ENCODE measurements around the gene ERI3.
A peak's percentile ranks its signal among the peaks of the same experiment; 100 is the strongest.

ERI3 gene

DNA sequence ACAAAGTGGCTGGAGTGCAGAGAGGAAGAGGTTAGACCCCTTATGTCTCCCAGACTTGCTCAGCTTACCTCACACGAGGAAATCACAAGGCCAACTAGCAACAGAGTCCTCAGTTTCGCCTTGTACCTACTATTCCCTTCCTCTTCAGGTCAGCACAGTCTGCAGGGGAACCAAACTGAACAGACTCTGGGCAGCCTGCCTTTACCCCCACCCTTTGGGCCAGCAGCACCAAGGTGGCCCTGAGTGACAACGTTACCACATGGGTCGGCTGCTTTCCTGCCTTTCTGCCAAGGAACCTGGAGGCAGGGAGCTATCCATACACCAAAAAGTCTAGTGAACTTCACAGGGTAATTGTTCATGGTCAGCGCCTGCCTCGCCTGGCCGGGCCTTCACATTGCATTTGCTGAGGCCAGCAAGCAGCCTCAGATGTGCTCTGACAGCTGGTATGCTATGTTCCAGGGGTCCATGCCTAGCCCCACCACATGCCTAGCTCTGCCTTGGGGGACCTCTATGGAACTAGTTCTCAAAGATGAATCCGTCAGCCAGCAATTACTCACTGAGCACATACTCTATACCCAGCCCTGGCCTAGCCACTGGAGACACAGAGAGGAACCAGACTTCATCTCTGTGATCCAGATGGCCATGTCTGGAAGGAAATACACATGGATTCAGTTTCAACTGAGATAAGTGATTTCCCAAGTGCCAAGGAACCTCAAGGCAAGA, 72.2 kb downstream of the ERI3 start:
- DNase-seq: no peak

DNA sequence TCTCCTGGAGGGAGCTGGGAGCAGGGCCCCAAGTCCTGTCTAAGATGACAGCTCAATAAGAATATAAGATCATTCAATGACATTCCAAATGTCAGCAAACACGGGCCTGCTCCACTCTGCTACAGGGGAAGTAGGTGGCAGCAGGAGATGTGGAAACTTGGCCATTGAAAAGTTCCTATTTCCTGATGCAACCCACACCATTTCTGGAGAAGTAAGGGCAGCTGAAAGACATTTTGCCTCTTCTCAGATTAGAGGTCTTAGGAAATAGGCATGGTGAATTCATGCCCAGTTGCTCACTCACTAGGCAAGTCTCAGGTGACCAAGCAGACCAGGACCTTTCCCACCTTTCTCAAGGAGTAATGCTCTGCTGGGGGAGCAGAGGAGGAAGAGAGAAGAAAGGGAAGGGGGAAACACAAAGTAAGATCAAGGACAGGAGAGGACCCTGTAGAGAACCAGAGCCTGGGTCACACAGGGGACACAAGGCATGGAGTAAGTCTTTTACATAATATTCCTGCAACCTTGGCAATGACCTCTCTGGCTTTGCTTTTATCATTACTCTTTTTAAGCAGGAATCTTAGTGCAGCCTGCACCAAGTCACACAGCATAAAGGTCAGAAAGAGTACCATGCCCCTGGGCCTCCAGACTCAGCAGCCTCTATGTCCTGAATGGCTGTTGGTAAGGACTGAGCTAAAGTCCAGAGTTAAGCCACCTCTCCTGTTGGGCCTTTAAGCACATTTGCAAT, 72.9 kb downstream of the ERI3 start:
- DNase-seq: no peak

DNA sequence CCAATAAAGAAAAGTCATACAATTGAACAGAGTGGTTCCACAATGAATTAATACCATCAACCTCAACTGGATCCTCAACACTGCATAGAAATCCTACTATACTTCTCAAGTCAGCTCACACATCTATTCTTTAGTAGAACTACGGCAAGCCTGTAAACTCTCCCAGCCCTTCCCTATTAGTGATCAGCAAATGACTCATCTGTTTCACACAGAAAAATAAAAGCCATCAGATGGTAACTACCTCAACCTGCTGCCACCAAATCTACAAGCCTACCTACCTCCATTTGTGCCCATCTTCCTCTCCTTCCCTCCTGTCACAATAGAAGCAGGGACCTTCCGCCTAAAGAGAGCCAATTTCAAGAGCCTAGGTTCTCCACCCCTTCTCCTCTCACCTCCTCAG, 78.2 kb downstream of the ERI3 start:
- DNase-seq: no peak

GRCh38 chr1:44275991-44276405, 79.1 kb downstream of the ERI3 start:
- DNase-seq: no peak

GRCh38 chr1:44275296-44275962, 79.6 kb downstream of the ERI3 start:
- no peak for DNase-seq

- DNase-seq: no peak
Measured at GRCh38 chr1:44273560-44274350, 81.3 kb downstream of the ERI3 start.

DNA sequence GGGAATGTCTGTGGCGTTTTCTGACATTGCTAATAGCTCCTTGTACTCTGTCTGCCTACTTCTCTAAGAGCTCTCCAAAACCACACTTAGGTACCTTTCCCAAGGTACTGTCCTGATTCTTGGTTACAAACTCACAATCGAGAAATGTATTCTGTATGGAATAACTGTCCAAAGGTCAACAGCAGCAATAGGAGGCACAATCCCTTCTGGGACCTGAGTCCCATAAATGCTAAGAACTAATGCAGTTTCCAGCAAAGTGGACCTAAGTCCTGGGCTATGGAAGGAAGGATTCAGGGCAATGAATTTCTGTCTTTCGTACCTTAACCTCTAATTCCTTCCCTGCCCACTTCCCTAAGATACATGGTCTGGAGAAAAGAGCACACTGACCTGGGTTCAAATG, 82.1 kb downstream of the ERI3 start:
- no peak for DNase-seq

- no peak for DNase-seq
Measured at GRCh38 chr1:44271646-44272045, 83.4 kb downstream of the ERI3 start.

- DNase-seq: no peak
Measured at GRCh38 chr1:44270686-44271628, 84.1 kb downstream of the ERI3 start.

DNA sequence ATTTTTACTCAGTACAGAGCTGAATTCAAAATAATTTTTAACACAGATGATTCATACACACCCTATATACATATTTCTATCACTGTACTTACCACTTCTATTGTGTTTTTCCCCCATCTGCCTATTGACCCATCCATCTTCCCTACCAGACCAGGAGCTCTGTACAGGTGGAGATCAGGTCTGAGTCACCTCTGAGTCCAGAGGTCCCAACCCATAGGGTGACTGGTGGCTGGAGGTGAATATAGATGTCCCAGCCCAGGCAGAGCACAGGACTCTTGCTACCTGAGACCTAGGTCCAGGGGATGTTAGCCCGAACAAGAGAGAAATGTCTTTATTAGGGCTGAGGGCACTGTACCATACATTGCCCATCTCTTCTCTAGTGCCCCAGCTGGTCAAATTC, 87.0 kb downstream of the ERI3 start:
- DNase-seq: no peak

DNA sequence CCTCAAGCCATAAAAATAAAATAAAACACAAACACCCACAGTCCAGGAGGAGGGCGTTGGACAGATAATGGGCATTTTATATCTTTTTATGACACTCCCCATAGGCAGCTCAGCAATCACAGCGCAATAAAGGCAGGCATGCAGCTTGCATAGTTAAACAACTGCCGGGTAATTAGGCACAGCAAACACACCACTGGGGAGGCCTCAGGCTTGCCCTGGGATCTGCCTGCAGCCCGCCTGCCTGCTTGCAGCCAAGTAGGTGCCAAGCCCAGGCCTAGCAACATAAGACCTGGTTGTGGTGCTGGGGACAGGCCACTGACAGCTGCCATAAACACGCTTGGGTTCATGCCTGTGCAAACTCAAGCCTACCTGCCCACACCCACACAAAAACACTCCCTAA, 87.6 kb downstream of the ERI3 start:
- no peak for DNase-seq

GRCh38 chr1:44266400-44267344, 88.4 kb downstream of the ERI3 start:
- DNase-seq: no peak

- no peak for DNase-seq
Measured at GRCh38 chr1:44265656-44266358, 89.2 kb downstream of the ERI3 start.

GRCh38 chr1:44264451-44264771, 90.6 kb downstream of the ERI3 start:
- DNase-seq: no peak

DNA sequence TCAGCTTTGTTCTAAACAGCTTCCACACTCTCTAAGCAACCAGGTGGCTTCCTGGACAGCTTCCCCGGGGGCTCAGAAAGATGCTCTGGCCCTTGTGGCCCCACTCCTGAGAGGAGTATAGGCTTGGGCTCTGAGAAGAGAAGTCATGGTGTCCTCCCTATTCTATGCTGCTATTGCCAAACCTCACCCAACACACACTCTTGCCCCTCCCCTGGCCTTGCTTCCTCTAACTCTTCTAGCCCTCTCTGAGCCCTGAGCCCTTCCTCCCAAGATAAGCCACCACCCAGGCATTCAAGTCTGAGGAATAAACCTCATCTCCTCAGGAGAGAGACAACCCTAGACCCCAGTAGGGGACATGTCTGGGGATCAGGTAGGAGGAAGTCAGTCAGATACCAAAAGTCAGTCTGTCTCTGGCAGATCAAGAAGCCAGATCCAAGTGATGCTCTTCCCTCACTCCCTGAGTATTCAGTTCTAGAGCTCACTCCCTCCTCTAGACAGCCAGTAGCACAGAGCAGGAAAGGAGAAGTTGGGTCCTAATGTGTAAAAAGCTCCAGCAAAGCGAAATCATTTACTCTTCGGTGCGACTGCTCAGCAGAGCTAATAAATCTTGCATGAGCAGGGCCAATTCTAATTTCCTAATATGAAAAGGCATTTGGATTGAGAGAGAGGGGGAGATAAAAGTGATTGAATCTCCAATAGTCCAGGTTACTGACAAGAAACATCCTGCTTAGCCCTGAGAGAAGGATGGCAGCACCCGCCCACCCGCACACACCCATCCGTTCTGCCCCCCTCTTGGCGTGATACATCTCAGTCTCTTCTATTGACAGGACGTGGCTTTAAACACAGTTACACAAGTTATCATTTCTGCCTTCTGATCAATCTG, 91.2 kb downstream of the ERI3 start:
- peak in 1 of 6 experiments; percentile 17 for DNase-seq

- no peak for DNase-seq
Measured at GRCh38 chr1:44262816-44263567, 92.1 kb downstream of the ERI3 start.

GRCh38 chr1:44262414-44262813, 92.6 kb downstream of the ERI3 start:
- no peak for DNase-seq

DNA sequence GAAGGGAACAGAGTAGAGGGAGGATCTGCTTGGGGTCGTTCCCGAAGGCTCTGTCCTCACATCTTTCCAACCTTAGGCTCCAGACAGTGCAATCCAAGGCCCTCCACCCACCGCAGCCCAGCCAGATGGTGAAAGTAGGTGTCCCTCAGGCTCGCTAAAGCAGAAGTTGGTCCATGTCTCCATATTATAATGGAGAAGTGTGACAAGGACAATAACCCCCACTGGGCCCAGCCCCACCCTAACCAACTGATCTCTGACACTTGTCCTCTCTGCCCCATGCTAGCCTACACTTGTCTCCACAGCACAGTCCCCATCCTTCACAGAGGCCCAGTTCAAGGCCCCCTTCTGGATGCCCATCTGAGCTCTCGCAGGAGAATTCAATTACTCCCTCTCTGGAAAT, 93.1 kb downstream of the ERI3 start:
- DNase-seq: no peak
